ENCODE results near the gene IDUA.
"Not testable (repeated sequence)": the region's sequence is repeated elsewhere in the genome, so short reads cannot be mapped to it uniquely, and the experiment has no call there.

Gene IDUA

GRCh38 chr4:974668-975067, 12.2 kb upstream of the IDUA start:
- Histone ChIP-seq H3K27ac (ENCODE audit: low read depth, low read length) (no peak overlapping the region), H3K9me2 (replicated peaks; ENCODE audit: insufficient read depth, low read length) (no peaks in the 10 kb centered on the region), H3K4me2 (ENCODE audit: low read depth, low read length, poor library complexity, severe bottlenecking) (no peak overlapping the region), H4K20me1 (ENCODE audit: low read depth, low read length) (no peaks in the 10 kb centered on the region), H3K79me2 (ENCODE audit: insufficient read depth, low read length) (no peaks in the 10 kb centered on the region), H3K4me3 (ENCODE audit: insufficient read depth, low read length, poor library complexity, severe bottlenecking) (no peak overlapping the region), H3F3A (ENCODE audit: insufficient read depth) (no peaks in the 10 kb centered on the region), H2AFZ (ENCODE audit: low read depth, low read length, severe bottlenecking) (no peak overlapping the region), H3K27me3 (ENCODE audit: low read length) (no peaks in the 10 kb centered on the region), H3K9me3 (ENCODE audit: insufficient read depth, low read length) (no peaks in the 10 kb centered on the region), H3K9ac (ENCODE audit: low read length) (no peak overlapping the region), H3K36me3 (ENCODE audit: low read length) (no peaks in the 10 kb centered on the region)
- no peak for TF ChIP-seq EZH2phosphoT487 (conservative IDR thresholded peaks at IDR 0.05; ENCODE audit: low read length)

- not testable (repeated sequence) for H3K9ac ChIP-seq (ENCODE audit: low read length); H3K4me3 ChIP-seq (ENCODE audit: insufficient read depth, low read length, poor library complexity, severe bottlenecking); H3K27ac ChIP-seq (ENCODE audit: low read depth, low read length); H3K4me2 ChIP-seq (ENCODE audit: low read depth, low read length, poor library complexity, severe bottlenecking); H3K9me2 ChIP-seq (replicated peaks; ENCODE audit: insufficient read depth, low read length); H3K79me2 ChIP-seq (ENCODE audit: insufficient read depth, low read length); H3K9me3 ChIP-seq (ENCODE audit: insufficient read depth, low read length); H3K36me3 ChIP-seq (ENCODE audit: low read length); H2AFZ ChIP-seq (ENCODE audit: low read depth, low read length, severe bottlenecking); H3F3A ChIP-seq (ENCODE audit: insufficient read depth); H3K27me3 ChIP-seq (ENCODE audit: low read length); H4K20me1 ChIP-seq (ENCODE audit: low read depth, low read length)
Observed at GRCh38 chr4:976016-976415, 10.8 kb upstream of the IDUA start.

DNA sequence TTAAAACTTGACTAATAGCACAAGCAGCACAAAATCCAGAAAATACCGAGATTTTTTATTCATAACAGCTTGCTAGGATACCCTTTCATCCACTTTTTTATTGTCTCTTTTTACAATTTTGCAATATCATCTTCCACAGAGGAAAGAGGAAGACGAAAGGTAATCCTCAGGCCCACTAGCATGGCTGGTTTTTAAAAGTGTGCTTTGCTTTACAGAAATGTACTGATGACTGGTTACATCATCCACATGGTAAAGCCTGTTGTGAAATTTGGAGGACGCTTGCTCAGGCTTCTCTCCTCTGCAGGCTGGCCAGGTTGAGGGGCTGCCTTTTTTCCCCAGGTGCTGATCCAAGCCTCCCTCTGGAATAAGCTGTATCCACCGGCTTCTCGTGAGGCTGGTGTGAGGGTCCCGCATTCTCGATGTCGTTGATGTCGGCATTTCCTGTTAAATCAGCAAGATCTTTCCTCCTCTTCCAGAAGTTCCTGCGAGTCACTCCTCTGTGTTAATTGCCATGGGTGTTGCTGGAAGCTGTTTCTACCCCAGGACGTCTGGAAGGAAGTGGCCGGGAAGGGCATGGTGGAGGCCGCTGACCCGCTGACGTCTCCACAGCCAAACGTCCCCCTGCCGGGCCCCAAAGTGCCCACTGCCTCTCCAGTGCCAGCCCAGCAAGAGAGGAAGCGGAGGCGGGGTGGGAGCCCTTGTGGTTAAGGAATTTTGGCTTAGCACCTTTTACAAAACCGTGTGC, 7.7 kb upstream of the IDUA start:
- Histone ChIP-seq H3K79me2 (ENCODE audit: insufficient read depth, low read length) (no peaks in the 10 kb centered on the region), H4K20me1 (ENCODE audit: low read depth, low read length) (no peaks in the 10 kb centered on the region), H3K27ac (ENCODE audit: low read depth, low read length) (no peak overlapping the region), H3K9ac (ENCODE audit: low read length) (no peak overlapping the region), H3K4me3 (ENCODE audit: insufficient read depth, low read length, poor library complexity, severe bottlenecking) (no peak overlapping the region), H3K4me2 (ENCODE audit: low read depth, low read length, poor library complexity, severe bottlenecking) (no peak overlapping the region), H2AFZ (ENCODE audit: low read depth, low read length, severe bottlenecking) (no peak overlapping the region), H3F3A (ENCODE audit: insufficient read depth) (no peaks in the 10 kb centered on the region), H3K9me3 (ENCODE audit: insufficient read depth, low read length) (no peaks in the 10 kb centered on the region), H3K36me3 (ENCODE audit: low read length) (no peaks in the 10 kb centered on the region), H3K9me2 (replicated peaks; ENCODE audit: insufficient read depth, low read length) (no peaks in the 10 kb centered on the region), H3K27me3 (ENCODE audit: low read length) (no peaks in the 10 kb centered on the region)
- TF ChIP-seq CTCF (IDR thresholded peaks at IDR 0.05; ENCODE audit: insufficient read depth, low read length, poor library complexity, severe bottlenecking) (no peak), EZH2phosphoT487 (conservative IDR thresholded peaks at IDR 0.05; ENCODE audit: low read length) (no peak)

DNA sequence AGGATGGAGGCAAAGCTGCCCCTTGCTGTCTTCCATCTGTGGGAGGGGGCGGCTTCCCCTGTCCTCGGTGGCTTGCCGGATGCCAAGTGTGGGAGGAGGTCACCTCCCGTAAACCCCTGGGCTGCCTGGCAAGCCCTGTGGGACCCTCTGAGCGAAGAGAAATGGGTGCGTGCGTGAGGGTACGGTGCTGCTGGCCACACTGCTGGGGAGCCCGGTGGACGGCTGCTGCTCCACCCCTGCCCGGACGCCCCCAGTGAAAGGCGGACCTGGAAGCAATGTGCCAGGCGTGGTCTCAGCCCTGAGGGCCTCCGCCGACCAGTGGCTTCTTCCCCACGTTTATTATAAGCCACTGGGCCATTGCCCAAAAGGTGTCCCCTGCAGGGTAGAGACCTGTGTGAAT, 4.6 kb upstream of the IDUA start:
- no peaks in the 10 kb centered on the region for H3K79me2 ChIP-seq (ENCODE audit: insufficient read depth, low read length)
- no peak overlapping the region for H2AFZ ChIP-seq (ENCODE audit: low read depth, low read length, severe bottlenecking)
- H3F3A ChIP-seq (ENCODE audit: insufficient read depth): peaks cover 5% of the 10 kb centered on the region; the same call in 1 of the 2 replicates
- H4K20me1 ChIP-seq (ENCODE audit: low read depth, low read length): no peaks in the 10 kb centered on the region
- no peak overlapping the region for H3K9ac ChIP-seq (ENCODE audit: low read length)
- H3K36me3 ChIP-seq (ENCODE audit: low read length): no peaks in the 10 kb centered on the region
- H3K4me2 ChIP-seq (ENCODE audit: low read depth, low read length, poor library complexity, severe bottlenecking): no peak overlapping the region
- H3K27ac ChIP-seq (ENCODE audit: low read depth, low read length): no peak overlapping the region
- TF ChIP-seq CTCF (IDR thresholded peaks at IDR 0.05; ENCODE audit: insufficient read depth, low read length, poor library complexity, severe bottlenecking) (no peak), EZH2phosphoT487 (conservative IDR thresholded peaks at IDR 0.05; ENCODE audit: low read length) (no peak)
- no peak overlapping the region for H3K4me3 ChIP-seq (ENCODE audit: insufficient read depth, low read length, poor library complexity, severe bottlenecking)
- no peaks in the 10 kb centered on the region for H3K9me2 ChIP-seq (replicated peaks; ENCODE audit: insufficient read depth, low read length)
- H3K27me3 ChIP-seq (ENCODE audit: low read length): no peaks in the 10 kb centered on the region
- no peaks in the 10 kb centered on the region for H3K9me3 ChIP-seq (ENCODE audit: insufficient read depth, low read length)

All from SU-DHL-6 (cell line).